ENCODE data around the gene ACTRT2. TPM values are rescaled to one million over a fixed set of nuclear protein-coding genes. Genes with fewer than 3 reads are reported as not detected.

Gene ACTRT2
- not detected in 2 replicates for total RNA-seq (2022)
- not detected for Bru-seq, nascent RNA
- BruChase-seq, experiment 1, labeled RNA remaining after a 6-hour chase = not detected
- not detected for BruChase-seq, experiment 2, labeled RNA remaining after a 2-hour chase
- long read RNA-seq = 0 reads

GRCh38 chr1:3021233-3021671, at the start of gene ACTRT2:
Gene ACTRT2 (plus strand): TSS chr1:3021467. CDS start chr1:3021687, 220 bp downstream.
- Mint-ChIP-seq H3K9me3 (ENCODE audit: low read depth, unreplicated experiment) (no peaks in the 10 kb centered on the region), H3K27me3 (ENCODE audit: unreplicated experiment) (peaks cover 32% of the 10 kb centered on the region), H3K4me1 (ENCODE audit: low read depth, unreplicated experiment) (no peaks in the 10 kb centered on the region), H3K27ac (ENCODE audit: unreplicated experiment) (no peak within 1 kb of the TSS), H3K4me3 (ENCODE audit: low read depth, unreplicated experiment) (no peak within 1 kb of the TSS), H3K36me3 (ENCODE audit: insufficient read depth, unreplicated experiment) (no peaks in the 10 kb centered on the region)
- CTCF ChIA-PET = no interaction called here
- TF ChIP-seq CTCF (IDR thresholded peaks at IDR 0.05; ENCODE audit: unreplicated experiment) = no peak
- intact Hi-C loops (cut with micrococcal nuclease; ENCODE audit: unreplicated experiment) = no loop called here
- BruUV-seq (replicated peaks) = no TSS peak
- no peak for DNase-seq

GRCh38 chr1:2971609-2972008, 49.7 kb upstream of the ACTRT2 start:
- intact Hi-C loops (cut with micrococcal nuclease; ENCODE audit: unreplicated experiment) = no loop called here
- Mint-ChIP-seq H3K36me3 (ENCODE audit: insufficient read depth, unreplicated experiment) (no peaks in the 10 kb centered on the region), H3K9me3 (ENCODE audit: low read depth, unreplicated experiment) (no peaks in the 10 kb centered on the region), H3K4me3 (ENCODE audit: low read depth, unreplicated experiment) (no peak overlapping the region), H3K27me3 (ENCODE audit: unreplicated experiment) (no peaks in the 10 kb centered on the region), H3K27ac (ENCODE audit: unreplicated experiment) (no peak overlapping the region), H3K4me1 (ENCODE audit: low read depth, unreplicated experiment) (no peaks in the 10 kb centered on the region)
- no TSS peak for BruUV-seq (replicated peaks)
- no peak for TF ChIP-seq CTCF (IDR thresholded peaks at IDR 0.05; ENCODE audit: unreplicated experiment)
- CTCF ChIA-PET = interaction anchor here (0.7 kb wide), 1 partner anchor 149 kb away, joined by 4 read pairs; no protein-coding TSS in a partner anchor
- no peak for DNase-seq

GRCh38 chr1:2972011-2972878, 49.0 kb upstream of the ACTRT2 start:
- H3K9me3 Mint-ChIP-seq (ENCODE audit: low read depth, unreplicated experiment) = no peaks in the 10 kb centered on the region
- TF ChIP-seq CTCF (IDR thresholded peaks at IDR 0.05; ENCODE audit: unreplicated experiment) = no peak
- CTCF ChIA-PET = interaction anchor here (0.7 kb wide), 1 partner anchor 150 kb away, joined by 4 read pairs; no protein-coding TSS in a partner anchor

GRCh38 chr1:2972879-2973575, 48.2 kb upstream of the ACTRT2 start:
- no peak for DNase-seq
- TF ChIP-seq CTCF (IDR thresholded peaks at IDR 0.05; ENCODE audit: unreplicated experiment) = no peak
- no peaks in the 10 kb centered on the region for H3K27me3 Mint-ChIP-seq (ENCODE audit: unreplicated experiment)
- CTCF ChIA-PET = no interaction called here
- no peaks in the 10 kb centered on the region for H3K36me3 Mint-ChIP-seq (ENCODE audit: insufficient read depth, unreplicated experiment)
- no peak overlapping the region for H3K27ac Mint-ChIP-seq (ENCODE audit: unreplicated experiment)
- H3K4me1 Mint-ChIP-seq (ENCODE audit: low read depth, unreplicated experiment) = no peaks in the 10 kb centered on the region
- no peaks in the 10 kb centered on the region for H3K9me3 Mint-ChIP-seq (ENCODE audit: low read depth, unreplicated experiment)
- intact Hi-C loops (cut with micrococcal nuclease; ENCODE audit: unreplicated experiment) = no loop called here
- BruUV-seq (replicated peaks) = no TSS peak
- no peak overlapping the region for H3K4me3 Mint-ChIP-seq (ENCODE audit: low read depth, unreplicated experiment)

More at GRCh38 chr1:2972011-2972878, 49.0 kb upstream of the ACTRT2 start:
- DNase-seq = no peak
- BruUV-seq (replicated peaks) = no TSS peak
- intact Hi-C loops (cut with micrococcal nuclease; ENCODE audit: unreplicated experiment) = no loop called here
- H3K27me3 Mint-ChIP-seq (ENCODE audit: unreplicated experiment) = no peaks in the 10 kb centered on the region
- H3K4me1 Mint-ChIP-seq (ENCODE audit: low read depth, unreplicated experiment) = no peaks in the 10 kb centered on the region
- no peak overlapping the region for H3K27ac Mint-ChIP-seq (ENCODE audit: unreplicated experiment)
- H3K4me3 Mint-ChIP-seq (ENCODE audit: low read depth, unreplicated experiment) = no peak overlapping the region
- H3K36me3 Mint-ChIP-seq (ENCODE audit: insufficient read depth, unreplicated experiment) = no peaks in the 10 kb centered on the region

All from Calu3 (cell line).